ENCODE measurements around the gene RAB11FIP5. TPM values are rescaled to one million over a fixed set of nuclear protein-coding genes. Genes with fewer than 3 reads are reported as not detected.

Gene RAB11FIP5
- total RNA-seq, 1 experiment from 2014 or later: 20.8 TPM

DNA sequence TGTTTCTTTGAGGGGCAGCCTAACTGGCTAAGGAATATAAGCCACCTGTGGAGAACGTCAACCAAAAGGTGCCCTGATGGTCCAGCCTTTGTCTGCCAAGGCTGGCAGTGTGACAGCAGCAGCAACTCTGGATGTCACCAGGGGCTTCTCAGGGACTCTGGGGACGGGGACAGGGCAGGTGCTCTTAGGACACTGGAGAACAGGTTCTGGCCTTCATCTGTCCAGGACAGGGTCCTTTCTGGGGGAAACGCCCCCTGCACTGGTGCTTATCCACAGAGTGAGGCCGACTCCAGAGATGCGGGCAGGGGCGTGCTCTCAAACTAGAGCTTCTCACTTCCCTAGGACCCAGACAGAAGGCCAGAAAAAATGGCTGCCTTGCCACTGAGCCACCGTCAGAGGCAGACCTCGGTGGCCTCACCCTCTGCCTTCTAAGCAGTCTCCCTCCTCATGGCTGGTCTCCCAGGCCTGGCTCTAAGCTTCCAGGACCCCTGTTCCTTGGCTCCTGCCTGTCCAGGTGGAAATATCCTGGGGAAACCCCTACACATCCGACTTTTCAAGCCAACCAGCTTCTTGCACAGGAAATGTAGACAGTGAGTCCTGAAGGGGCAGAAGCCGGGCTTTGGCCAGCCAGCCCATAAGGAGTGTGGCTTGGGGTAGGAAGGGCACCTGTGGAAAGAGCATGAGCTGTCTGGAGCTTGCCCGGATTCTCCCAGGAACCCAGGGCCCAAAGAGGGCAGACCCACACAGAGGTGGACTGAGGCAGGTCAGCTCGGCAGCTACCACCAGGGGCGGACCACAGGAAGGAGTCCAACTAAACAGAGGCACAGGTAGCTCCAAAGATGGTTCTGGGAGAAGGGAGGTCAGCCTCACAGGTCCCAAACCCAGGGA, 30.0 kb downstream of the RAB11FIP5 start:
- Histone ChIP-seq H3K36me3 (ENCODE audit: control insufficient read depth in 1 of 2, insufficient read depth in 2 of 2, low read length in 2 of 2) (peaks cover 0 to 10% of the 10 kb centered on the region in 2 experiments; a peak in 2 of 4 replicates), H3K9me2 (ENCODE audit: insufficient read depth) (no peaks in the 10 kb centered on the region), H3K4me3 (replicated peaks in 1 of 2; ENCODE audit: low read depth in 1 of 2, low read length in 2 of 2) (no peak overlapping the region), H3K27ac (ENCODE audit: low read depth, low read length) (no peak overlapping the region), H3K9ac (ENCODE audit: low read length) (no peak overlapping the region), H4K20me1 (ENCODE audit: insufficient read depth) (no peaks in the 10 kb centered on the region), H2AFZ (ENCODE audit: low read depth, low read length, poor library complexity, severe bottlenecking) (no peak overlapping the region), H3K4me2 (ENCODE audit: low read length) (no peak overlapping the region), H3K4me1 (ENCODE audit: control insufficient read depth in 1 of 2, insufficient read depth in 2 of 2, low read length in 2 of 2) (no peaks in the 10 kb centered on the region), H3K27me3 (ENCODE audit: insufficient read depth, low read length) (no peaks in the 10 kb centered on the region), H3K9me3 (ENCODE audit: control insufficient read depth in 1 of 2, insufficient read depth in 1 of 2, low read depth in 1 of 2, low read length in 2 of 2) (no peaks in the 10 kb centered on the region), H3K79me2 (ENCODE audit: insufficient read depth, low read length) (peaks cover 20% of the 10 kb centered on the region; the same call in 1 of the 2 replicates)
- BruUV-seq (replicated peaks): no TSS peak
- no peak for DNase-seq (ENCODE audit: low read depth, low spot score)
- intact Hi-C loops (cut with micrococcal nuclease): no loop called here
- ChIA-PET RAD21 (ENCODE audit: low non-redundant PET in 1 of 2, low total read pairs in 2 of 2, uncharacterized antibody in 2 of 2, unreplicated experiment in 2 of 2) (no interaction called here), POLR2A (no interaction called here), CTCF (no interaction called here)
- no peak for TF ChIP-seq EZH2phosphoT487 (IDR thresholded peaks at IDR 0.05; ENCODE audit: borderline replicate concordance)
- TF ChIP-seq JUND (IDR thresholded peaks at IDR 0.05): no peak
- TF ChIP-seq EGR1 (IDR thresholded peaks at IDR 0.05; ENCODE audit: low read depth): no peak
- TF ChIP-seq SP1 (IDR thresholded peaks at IDR 0.05; ENCODE audit: low read depth): no peak
- ATAC-seq: no peak

DNA sequence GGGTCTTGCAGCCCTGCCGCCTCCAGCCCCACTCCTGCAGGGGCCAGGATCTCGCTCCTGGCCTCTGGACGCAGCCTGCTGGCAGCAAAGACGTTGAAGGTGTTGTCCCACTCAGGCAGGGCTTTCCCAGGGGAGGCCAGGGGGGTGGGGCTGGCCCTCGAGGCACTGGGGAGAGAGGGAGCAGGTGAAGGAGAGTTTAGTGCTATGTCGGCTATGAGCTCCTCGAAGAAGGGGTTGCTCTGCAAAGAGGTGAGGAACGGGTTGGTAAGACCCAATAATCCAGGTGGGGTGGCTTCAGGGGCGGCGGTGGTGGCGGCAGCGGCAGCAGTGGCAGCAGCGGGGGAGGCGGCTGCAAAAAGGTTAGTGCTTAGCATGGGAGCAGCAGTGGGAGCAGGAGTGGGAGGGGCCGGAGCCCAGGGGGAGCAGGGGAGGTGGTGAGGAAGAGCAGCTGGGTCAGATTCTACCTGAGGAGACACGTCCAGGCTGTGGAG, 31.5 kb downstream of the RAB11FIP5 start:
- Histone ChIP-seq H3K27me3 (ENCODE audit: insufficient read depth, low read length) (no peaks in the 10 kb centered on the region), H3K4me2 (ENCODE audit: low read length) (no peak overlapping the region), H3K9me3 (ENCODE audit: control insufficient read depth in 1 of 2, insufficient read depth in 1 of 2, low read depth in 1 of 2, low read length in 2 of 2) (no peaks in the 10 kb centered on the region), H3K9ac (ENCODE audit: low read length) (no peak overlapping the region), H3K27ac (ENCODE audit: low read depth, low read length) (no peak overlapping the region), H2AFZ (ENCODE audit: low read depth, low read length, poor library complexity, severe bottlenecking) (no peak overlapping the region), H3K9me2 (ENCODE audit: insufficient read depth) (no peaks in the 10 kb centered on the region), H3K4me3 (replicated peaks in 1 of 2; ENCODE audit: low read depth in 1 of 2, low read length in 2 of 2) (no peak overlapping the region), H3K36me3 (ENCODE audit: control insufficient read depth in 1 of 2, insufficient read depth in 2 of 2, low read length in 2 of 2) (peaks cover 0 to 10% of the 10 kb centered on the region in 2 experiments; a peak in 1 of 4 replicates), H3K79me2 (ENCODE audit: insufficient read depth, low read length) (peaks cover 20% of the 10 kb centered on the region; the same call in 1 of the 2 replicates), H4K20me1 (ENCODE audit: insufficient read depth) (no peaks in the 10 kb centered on the region), H3K4me1 (ENCODE audit: control insufficient read depth in 1 of 2, insufficient read depth in 2 of 2, low read length in 2 of 2) (no peaks in the 10 kb centered on the region)
- CTCF ChIA-PET: interaction anchor here (1.2 kb wide), 1 partner anchor 97 kb away, joined by 3 read pairs; no protein-coding TSS in a partner anchor
- no TSS peak for BruUV-seq (replicated peaks)
- intact Hi-C loops (cut with micrococcal nuclease): no loop called here
- TF ChIP-seq SIN3A (IDR thresholded peaks at IDR 0.05; ENCODE audit: low read depth): no peak
- TF ChIP-seq ELF1 (IDR thresholded peaks at IDR 0.05; ENCODE audit: borderline replicate concordance, low read depth): no peak
- no peak for DNase-seq (ENCODE audit: low read depth, low spot score)
- RAD21 ChIA-PET (ENCODE audit: low non-redundant PET in 1 of 2, low total read pairs in 2 of 2, uncharacterized antibody in 2 of 2, unreplicated experiment in 2 of 2): no interaction called here
- POLR2A ChIA-PET: interaction anchor here (0.7 kb wide), 1 partner anchor 79 kb away, joined by 3 read pairs; no protein-coding TSS in a partner anchor
- no peak for ATAC-seq

Measured in HCT116 (cell line).